Measurements from ENCODE around the gene CCDC9B.

DNA sequence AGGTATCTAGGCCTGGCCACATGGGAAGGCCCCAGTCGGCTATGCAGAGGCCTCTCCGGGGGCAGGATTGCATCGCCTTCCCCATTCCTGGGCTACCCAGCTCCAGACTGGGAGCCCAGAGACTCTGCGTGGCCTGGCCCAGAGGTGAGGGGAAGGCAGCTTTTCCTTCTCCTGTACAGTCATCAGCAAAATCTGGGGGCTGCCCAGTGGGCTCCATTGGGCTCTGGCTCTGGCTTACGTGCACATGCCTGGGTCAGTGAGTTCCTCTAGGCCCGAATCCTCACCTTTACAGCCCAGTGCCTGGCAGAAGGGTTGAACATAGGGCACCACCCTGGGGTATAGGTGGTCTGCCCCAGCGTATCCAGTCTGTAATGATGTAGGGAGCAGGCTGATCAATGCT, 53.9 kb downstream of the CCDC9B start:
- no peak for TF ChIP-seq EZH2 (IDR thresholded peaks at IDR 0.05; ENCODE audit: insufficient read depth, low read length)
- TF ChIP-seq, protein P1, sequence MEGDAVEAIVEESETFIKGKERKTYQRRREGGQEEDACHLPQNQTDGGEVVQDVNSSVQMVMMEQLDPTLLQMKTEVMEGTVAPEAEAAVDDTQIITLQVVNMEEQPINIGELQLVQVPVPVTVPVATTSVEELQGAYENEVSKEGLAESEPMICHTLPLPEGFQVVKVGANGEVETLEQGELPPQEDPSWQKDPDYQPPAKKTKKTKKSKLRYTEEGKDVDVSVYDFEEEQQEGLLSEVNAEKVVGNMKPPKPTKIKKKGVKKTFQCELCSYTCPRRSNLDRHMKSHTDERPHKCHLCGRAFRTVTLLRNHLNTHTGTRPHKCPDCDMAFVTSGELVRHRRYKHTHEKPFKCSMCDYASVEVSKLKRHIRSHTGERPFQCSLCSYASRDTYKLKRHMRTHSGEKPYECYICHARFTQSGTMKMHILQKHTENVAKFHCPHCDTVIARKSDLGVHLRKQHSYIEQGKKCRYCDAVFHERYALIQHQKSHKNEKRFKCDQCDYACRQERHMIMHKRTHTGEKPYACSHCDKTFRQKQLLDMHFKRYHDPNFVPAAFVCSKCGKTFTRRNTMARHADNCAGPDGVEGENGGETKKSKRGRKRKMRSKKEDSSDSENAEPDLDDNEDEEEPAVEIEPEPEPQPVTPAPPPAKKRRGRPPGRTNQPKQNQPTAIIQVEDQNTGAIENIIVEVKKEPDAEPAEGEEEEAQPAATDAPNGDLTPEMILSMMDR (IDR thresholded peaks at IDR 0.05; ENCODE audit: insufficient read depth, low read depth, low read length) = no peak

All from astrocyte (in vitro differentiated cells and primary cell).